ENCODE results near the gene DOK5. TPM values are rescaled to one million over a fixed set of nuclear protein-coding genes. Genes with fewer than 3 reads are reported as not detected.

Gene DOK5
- total RNA-seq, 1 experiment from 2014 or later = not detected

- no peaks in the 10 kb centered on the region for H3K9me3 Mint-ChIP-seq (ENCODE audit: unreplicated experiment)
- intact Hi-C loops (cut with micrococcal nuclease; ENCODE audit: unreplicated experiment) = loop anchor here (1.0 to 2.0 kb wide), 4 partner anchors 33 to 1489 kb away; no protein-coding TSS in a partner anchor
- no peak overlapping the region for H3K4me3 ChIP-seq (ENCODE audit: low read depth, low read length)
- no peak overlapping the region for H3K27ac Mint-ChIP-seq (ENCODE audit: unreplicated experiment)
- H3K4me1 Mint-ChIP-seq (ENCODE audit: low read depth, unreplicated experiment) = no peaks in the 10 kb centered on the region
- ChIA-PET CTCF (interaction anchor here (0.8 to 1.5 kb wide), 5 partner anchors 14 to 1500 kb away, joined by 3 to 5 read pairs (median 3); no protein-coding TSS in a partner anchor), POLR2A (no interaction called here)
- TF ChIP-seq CTCF (IDR thresholded peaks at IDR 0.05; ENCODE audit: insufficient read depth in 1 of 2, low read depth in 1 of 2, low read length in 1 of 2, severe bottlenecking in 1 of 2, unreplicated experiment in 1 of 2) = no peak
- H3K36me3 ChIP-seq (ENCODE audit: control insufficient read depth, insufficient read depth, low read length) = no peaks in the 10 kb centered on the region
- H3K27me3 Mint-ChIP-seq (ENCODE audit: insufficient read depth, unreplicated experiment) = peaks cover 24% of the 10 kb centered on the region
- H3K4me3 Mint-ChIP-seq (ENCODE audit: unreplicated experiment) = no peak overlapping the region
- no peaks in the 10 kb centered on the region for H3K4me1 ChIP-seq
- DNase-seq = no peak
- no peaks in the 10 kb centered on the region for H3K9me3 ChIP-seq
- H3K36me3 Mint-ChIP-seq (ENCODE audit: insufficient read depth, unreplicated experiment) = no peaks in the 10 kb centered on the region
- no TSS peak for BruUV-seq (replicated peaks)
- no peaks in the 10 kb centered on the region; the same call in 1 of the 2 replicates for H3K27me3 ChIP-seq (replicated peaks; ENCODE audit: control insufficient read depth, insufficient read depth, low read length)
Measured at GRCh38 chr20:54681869-54682268, 206.5 kb downstream of the DOK5 start.

DNA sequence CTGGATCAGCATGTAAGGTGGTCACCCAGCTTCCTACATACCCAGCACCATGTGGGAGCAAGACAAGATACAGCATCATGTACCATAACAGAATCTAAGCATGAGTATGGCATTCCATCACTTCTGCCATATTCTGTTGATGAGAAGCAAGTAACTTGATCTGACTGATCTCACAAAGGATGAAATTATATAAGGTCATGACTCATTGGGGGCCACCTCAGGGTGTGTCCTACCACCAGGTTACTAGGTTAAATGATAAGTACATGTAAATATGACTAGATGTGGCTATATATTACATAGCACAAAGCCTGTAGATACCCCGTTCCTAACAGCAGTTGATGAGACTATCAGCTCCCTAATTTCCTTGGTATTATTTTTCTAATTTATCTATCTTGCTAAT lies 213.1 kb downstream of the DOK5 start:
- intact Hi-C loops (cut with micrococcal nuclease; ENCODE audit: unreplicated experiment) = no loop called here
- H3K9me3 Mint-ChIP-seq (ENCODE audit: unreplicated experiment) = no peaks in the 10 kb centered on the region
- H3K4me3 Mint-ChIP-seq (ENCODE audit: unreplicated experiment) = no peak overlapping the region
- CTCF ChIA-PET = interaction anchor here (1.3 kb wide), 1 partner anchor 8 kb away, joined by 4 read pairs; no protein-coding TSS in a partner anchor
- no TSS peak for BruUV-seq (replicated peaks)
- no peaks in the 10 kb centered on the region for H3K9me3 ChIP-seq
- POLR2A ChIA-PET = no interaction called here
- H3K36me3 ChIP-seq (ENCODE audit: control insufficient read depth, insufficient read depth, low read length) = no peaks in the 10 kb centered on the region
- H3K36me3 Mint-ChIP-seq (ENCODE audit: insufficient read depth, unreplicated experiment) = no peaks in the 10 kb centered on the region
- no peaks in the 10 kb centered on the region; the same call in 1 of the 2 replicates for H3K27me3 ChIP-seq (replicated peaks; ENCODE audit: control insufficient read depth, insufficient read depth, low read length)
- H3K4me1 Mint-ChIP-seq (ENCODE audit: low read depth, unreplicated experiment) = no peaks in the 10 kb centered on the region
- H3K4me1 ChIP-seq = no peaks in the 10 kb centered on the region
- H3K27ac Mint-ChIP-seq (ENCODE audit: unreplicated experiment) = no peak overlapping the region
- DNase-seq = no peak
- no peak for TF ChIP-seq CTCF (IDR thresholded peaks at IDR 0.05; ENCODE audit: insufficient read depth in 1 of 2, low read depth in 1 of 2, low read length in 1 of 2, severe bottlenecking in 1 of 2, unreplicated experiment in 1 of 2)
- H3K27me3 Mint-ChIP-seq (ENCODE audit: insufficient read depth, unreplicated experiment) = peaks cover 18% of the 10 kb centered on the region
- H3K4me3 ChIP-seq (ENCODE audit: low read depth, low read length) = no peak overlapping the region

DNA sequence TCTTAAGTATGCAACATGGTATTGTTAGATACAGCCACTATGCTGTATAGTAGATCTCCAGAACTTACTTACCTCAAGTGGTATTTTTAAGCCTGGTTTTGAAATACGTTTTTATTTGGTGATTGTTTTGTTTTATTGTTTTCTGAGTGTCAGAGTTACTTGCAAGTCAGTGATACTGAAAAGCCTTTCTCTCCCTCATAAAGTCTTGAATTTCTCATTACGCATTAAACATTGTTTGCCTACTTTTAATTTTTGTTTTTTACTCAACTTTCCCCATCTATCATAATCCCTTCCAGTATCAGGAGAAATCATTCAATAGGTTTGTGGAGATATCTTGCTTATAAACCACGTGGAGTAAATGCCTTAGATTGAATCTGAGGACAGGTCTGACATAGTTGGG lies 214.9 kb downstream of the DOK5 start:
- POLR2A ChIA-PET = no interaction called here
- BruUV-seq (replicated peaks) = no TSS peak
- intact Hi-C loops (cut with micrococcal nuclease; ENCODE audit: unreplicated experiment) = no loop called here
- Mint-ChIP-seq H3K27me3 (ENCODE audit: insufficient read depth, unreplicated experiment) (peaks cover 14% of the 10 kb centered on the region), H3K4me1 (ENCODE audit: low read depth, unreplicated experiment) (no peaks in the 10 kb centered on the region), H3K9me3 (ENCODE audit: unreplicated experiment) (no peaks in the 10 kb centered on the region), H3K4me3 (ENCODE audit: unreplicated experiment) (no peak overlapping the region), H3K36me3 (ENCODE audit: insufficient read depth, unreplicated experiment) (no peaks in the 10 kb centered on the region), H3K27ac (ENCODE audit: unreplicated experiment) (no peak overlapping the region)
- CTCF ChIA-PET = no interaction called here
- no peaks in the 10 kb centered on the region for H3K4me1 ChIP-seq
- no peak for DNase-seq
- H3K9me3 ChIP-seq = 0 out of 2 replicates have a peak, but pooled peaks cover 5% of the 10 kb centered on the region
- no peak for TF ChIP-seq CTCF (IDR thresholded peaks at IDR 0.05; ENCODE audit: insufficient read depth in 1 of 2, low read depth in 1 of 2, low read length in 1 of 2, severe bottlenecking in 1 of 2, unreplicated experiment in 1 of 2)
- no peak overlapping the region for H3K4me3 ChIP-seq (ENCODE audit: low read depth, low read length)
- H3K36me3 ChIP-seq (ENCODE audit: control insufficient read depth, insufficient read depth, low read length) = no peaks in the 10 kb centered on the region
- no peaks in the 10 kb centered on the region for H3K27me3 ChIP-seq (replicated peaks; ENCODE audit: control insufficient read depth, insufficient read depth, low read length)
